H1 (cell line): ENCODE data around the gene GGA2. TPM values are rescaled to one million over a fixed set of nuclear protein-coding genes. Genes with fewer than 3 reads are reported as not detected.

ENCODE experiments used
- BACH1 ChIP-seq: IDR thresholded peaks from 2 replicates; pipeline ENCODE4 v1.6.1; 2012; ENCODE audit warnings: low read length, improper control_type of control experiment
- BRCA1 ChIP-seq: IDR thresholded peaks from 2 replicates; pipeline ENCODE4 v1.6.1; 2012; ENCODE audit warnings: low read depth, low read length, improper control_type of control experiment
- CHD2 ChIP-seq: IDR thresholded peaks from 2 replicates; pipeline ENCODE4 v1.6.1; 2012; ENCODE audit warnings: low read length, improper control_type of control experiment
- CREB1 ChIP-seq: IDR thresholded peaks from 2 replicates; pipeline ENCODE4 v1.6.1; 2012; ENCODE audit warnings: inconsistent platforms
- CTBP2 ChIP-seq: IDR thresholded peaks from 2 replicates; pipeline ENCODE4 v1.7.0; 2011; ENCODE audit warnings: borderline replicate concordance, mild to moderate bottlenecking, moderate library complexity, mixed read lengths, low read length; ENCODE audit not compliant: insufficient read depth, insufficient read length
- GTF2F1 ChIP-seq: IDR thresholded peaks from 2 replicates; pipeline ENCODE4 v1.6.1; 2012; ENCODE audit warnings: low read depth, low read length, improper control_type of control experiment, borderline replicate concordance
- KDM1A ChIP-seq: fragments of 200-600, 300-600 bp; sonication (generic); IDR thresholded peaks from 2 replicates; pipeline ENCODE4 v1.7.1; 2016; ENCODE audit warnings: mild to moderate bottlenecking, low read length, borderline replicate concordance
- POLR2A ChIP-seq, 2 experiments: IDR thresholded peaks; 1 replicate in 1 of 2; 2 replicates in 1 of 2; pipeline ENCODE4 v1.6.1; 2011; ENCODE audit warnings: low read depth in 2 of 2, low read length in 2 of 2, mild to moderate bottlenecking in 2 of 2; ENCODE audit errors: control extremely low read depth in 1 of 2
- POLR2AphosphoS5 ChIP-seq: IDR thresholded peaks from 2 replicates; pipeline ENCODE4 v1.6.1; 2011; ENCODE audit warnings: low read depth, low read length
- POU5F1 ChIP-seq: IDR thresholded peaks from 2 replicates; pipeline ENCODE4 v1.6.1; 2011; ENCODE audit warnings: low read depth, mild to moderate bottlenecking, low read length, moderate library complexity
- RFX5 ChIP-seq: IDR thresholded peaks from 2 replicates; pipeline ENCODE4 v1.6.1; 2011; ENCODE audit warnings: low read depth, low read length, improper control_type of control experiment, borderline replicate concordance
- SAP30 ChIP-seq: fragments of 300-600 bp; sonication (generic); IDR thresholded peaks from 2 replicates; pipeline ENCODE4 v1.7.1; 2012; ENCODE audit warnings: low read length, moderate library complexity, mild to moderate bottlenecking, inconsistent platforms; ENCODE audit not compliant: insufficient read depth, insufficient replicate concordance
- SIN3A ChIP-seq, 2 experiments: IDR thresholded peaks in 1 of 2; conservative IDR thresholded peaks in 1 of 2; 2 replicates each; pipeline ENCODE4 v1.6.1; 2011 to 2012; ENCODE audit warnings: low read length in 2 of 2, improper control_type of control experiment in 1 of 2, low read depth in 1 of 2, mild to moderate bottlenecking in 1 of 2
- SIRT6 ChIP-seq: IDR thresholded peaks from one replicate; pipeline ENCODE4 v1.7.1; 2012; ENCODE audit warnings: low read length, inconsistent platforms
- SP4 ChIP-seq: IDR thresholded peaks from 2 replicates; pipeline ENCODE4 v1.6.1; 2012; ENCODE audit warnings: low read length, inconsistent platforms
- SRF ChIP-seq: IDR thresholded peaks from 2 replicates; pipeline ENCODE4 v1.6.1; 2011; ENCODE audit warnings: mild to moderate bottlenecking, low read depth, low read length, moderate library complexity
- SUZ12 ChIP-seq: fragments of 200-600 bp; sonication (generic); IDR thresholded peaks from 2 replicates; pipeline ENCODE4 v1.6.1; 2012; ENCODE audit warnings: mild to moderate bottlenecking, inconsistent platforms, low read length, moderate library complexity, mixed read lengths
- YY1 ChIP-seq: IDR thresholded peaks from 2 replicates; pipeline ENCODE4 v1.6.1; 2011; ENCODE audit warnings: low read depth, mild to moderate bottlenecking, low read length
- polyA plus RNA-seq, 7 experiments: library from polyadenylated mRNA; depleted of rRNA in 3 of 7; stranded (reverse) in 5 of 7; unstranded in 2 of 7; fragments of >200 nt in 5 of 7; fragments of 200-250 nt in 2 of 7; gene quantifications; 1 replicate in 5 of 7; 2 replicates in 1 of 7; 4 replicates in 1 of 7; pipeline versions ENCODE4 v1.2.1 to v1.2.3, GENCODE V29; 2011 to 2013; ENCODE audit warnings: missing spikeins in 2 of 7, mixed read lengths in 2 of 7
- total RNA-seq: library from RNA; stranded (reverse); fragmentation: NEBNext Ultra II Directional; extraction: Animal tissue kit (Norgen Biotek cat#: 25700); gene quantifications from 2 replicates; pipeline ENCODE4 v1.2.1, GENCODE V29; 2021
- TF ChIP-seq, protein P1 (sequence below), 3 experiments: IDR thresholded peaks; 1 replicate in 2 of 3; 2 replicates in 1 of 3; pipeline versions ENCODE4 v1.5.1 to v1.6.1; 2011; ENCODE audit warnings: low read length in 3 of 3, mild to moderate bottlenecking in 3 of 3, inconsistent platforms in 2 of 3, low read depth in 1 of 3, moderate library complexity in 1 of 3; ENCODE audit not compliant: insufficient read depth in 1 of 3; ENCODE audit errors: control extremely low read depth in 1 of 3
- TF ChIP-seq, protein P2 (sequence below): IDR thresholded peaks from 2 replicates; pipeline ENCODE4 v1.6.1; 2012; ENCODE audit warnings: low read length, inconsistent platforms

Gene GGA2
- total and polyA plus RNA-seq, 2 of the 8 experiments (the other 6 are each of a cell fraction or from before 2014, with no cell fraction given), result 65.8 to 114 TPM

DNA sequence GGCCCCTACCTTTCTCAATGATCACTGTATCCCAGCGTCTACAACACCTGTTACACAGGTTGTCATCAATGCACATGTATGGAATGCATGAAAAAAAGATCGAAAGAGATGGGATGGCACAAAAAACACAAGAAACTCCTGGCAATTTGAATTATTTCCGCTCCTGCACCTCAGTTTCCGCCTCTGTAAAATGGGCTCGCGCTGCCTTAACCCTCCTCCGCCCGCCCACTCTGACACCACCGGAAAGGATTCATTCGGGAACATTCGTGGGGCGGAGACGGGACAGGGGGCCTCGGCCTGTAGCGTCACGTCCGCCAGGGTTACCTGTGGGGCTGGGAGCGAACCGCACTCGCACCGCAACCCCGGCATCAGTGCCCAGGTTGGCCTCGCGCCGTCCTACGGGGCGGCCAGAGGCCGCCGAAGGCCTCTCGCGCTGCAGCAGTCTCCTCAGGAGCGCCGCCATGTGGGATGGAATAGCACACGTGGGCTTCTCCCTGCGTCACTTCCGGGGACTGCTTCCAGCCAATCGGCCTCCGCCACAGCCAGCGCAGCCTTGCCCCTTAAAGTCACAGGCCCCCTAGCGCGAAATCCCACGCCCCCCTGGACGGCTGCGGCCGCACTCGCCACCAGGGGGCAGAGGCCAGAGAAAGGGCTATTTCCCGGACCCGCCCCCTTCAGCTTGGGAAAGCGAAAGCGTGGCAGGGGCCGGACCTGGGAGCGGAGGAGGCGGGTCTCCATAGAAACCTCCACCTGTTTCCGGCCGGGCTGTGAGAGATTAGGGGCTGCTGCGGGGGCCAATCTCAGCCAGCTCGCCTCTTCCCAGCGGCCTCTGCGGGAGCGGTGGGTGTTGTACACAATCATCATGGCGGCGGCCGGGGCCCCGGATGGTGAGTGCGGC is 46.8 kb upstream of the GGA2 start, which contains the start of the genes EARS2 and UBFD1 (continued):
- TF ChIP-seq, protein P1, sequence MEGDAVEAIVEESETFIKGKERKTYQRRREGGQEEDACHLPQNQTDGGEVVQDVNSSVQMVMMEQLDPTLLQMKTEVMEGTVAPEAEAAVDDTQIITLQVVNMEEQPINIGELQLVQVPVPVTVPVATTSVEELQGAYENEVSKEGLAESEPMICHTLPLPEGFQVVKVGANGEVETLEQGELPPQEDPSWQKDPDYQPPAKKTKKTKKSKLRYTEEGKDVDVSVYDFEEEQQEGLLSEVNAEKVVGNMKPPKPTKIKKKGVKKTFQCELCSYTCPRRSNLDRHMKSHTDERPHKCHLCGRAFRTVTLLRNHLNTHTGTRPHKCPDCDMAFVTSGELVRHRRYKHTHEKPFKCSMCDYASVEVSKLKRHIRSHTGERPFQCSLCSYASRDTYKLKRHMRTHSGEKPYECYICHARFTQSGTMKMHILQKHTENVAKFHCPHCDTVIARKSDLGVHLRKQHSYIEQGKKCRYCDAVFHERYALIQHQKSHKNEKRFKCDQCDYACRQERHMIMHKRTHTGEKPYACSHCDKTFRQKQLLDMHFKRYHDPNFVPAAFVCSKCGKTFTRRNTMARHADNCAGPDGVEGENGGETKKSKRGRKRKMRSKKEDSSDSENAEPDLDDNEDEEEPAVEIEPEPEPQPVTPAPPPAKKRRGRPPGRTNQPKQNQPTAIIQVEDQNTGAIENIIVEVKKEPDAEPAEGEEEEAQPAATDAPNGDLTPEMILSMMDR (IDR thresholded peaks at IDR 0.05; ENCODE audit: control extremely low read depth in 1 of 3, insufficient read depth in 1 of 3, low read depth in 1 of 3, low read length in 3 of 3), result peak; percentile 51 to 72 (median 64)
- TF ChIP-seq SIN3A (conservative IDR thresholded peaks at IDR 0.05 in 1 of 2, IDR thresholded peaks at IDR 0.05 in 1 of 2; ENCODE audit: low read depth in 1 of 2, low read length in 2 of 2) (peak in 1 of 2 experiments; percentile 92; a peak in 3 of 4 replicates), YY1 (peak; percentile 89), SAP30 (no peak), SUZ12 (no peak), KDM1A (peak; percentile 100), BACH1 (peak; percentile 51; the same call in 1 of the 2 replicates), RFX5 (0 out of 2 replicates have a peak, but pooled peaks have one; percentile 11), POLR2A (IDR thresholded peaks at IDR 0.05; ENCODE audit: control extremely low read depth in 1 of 2, low read depth in 2 of 2, low read length in 2 of 2) (peak; percentile 70 to 89), SRF (no peak), CTBP2 (no peak), BRCA1 (peak; percentile 16; the same call in 1 of the 2 replicates), SP4 (peak; percentile 92), CHD2 (peak; percentile 55; the same call in 1 of the 2 replicates), POLR2AphosphoS5 (peak; percentile 75), SIRT6 (no peak), GTF2F1 (peak; percentile 39; the same call in 1 of the 2 replicates), CREB1 (peak; percentile 90), POU5F1 (no peak)
- TF ChIP-seq, protein P2, sequence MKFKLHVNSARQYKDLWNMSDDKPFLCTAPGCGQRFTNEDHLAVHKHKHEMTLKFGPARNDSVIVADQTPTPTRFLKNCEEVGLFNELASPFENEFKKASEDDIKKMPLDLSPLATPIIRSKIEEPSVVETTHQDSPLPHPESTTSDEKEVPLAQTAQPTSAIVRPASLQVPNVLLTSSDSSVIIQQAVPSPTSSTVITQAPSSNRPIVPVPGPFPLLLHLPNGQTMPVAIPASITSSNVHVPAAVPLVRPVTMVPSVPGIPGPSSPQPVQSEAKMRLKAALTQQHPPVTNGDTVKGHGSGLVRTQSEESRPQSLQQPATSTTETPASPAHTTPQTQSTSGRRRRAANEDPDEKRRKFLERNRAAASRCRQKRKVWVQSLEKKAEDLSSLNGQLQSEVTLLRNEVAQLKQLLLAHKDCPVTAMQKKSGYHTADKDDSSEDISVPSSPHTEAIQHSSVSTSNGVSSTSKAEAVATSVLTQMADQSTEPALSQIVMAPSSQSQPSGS, result peak; percentile 30; the same call in 1 of the 2 replicates
